ENCODE measurements around the gene FAM217B.

Gene FAM217B

DNA sequence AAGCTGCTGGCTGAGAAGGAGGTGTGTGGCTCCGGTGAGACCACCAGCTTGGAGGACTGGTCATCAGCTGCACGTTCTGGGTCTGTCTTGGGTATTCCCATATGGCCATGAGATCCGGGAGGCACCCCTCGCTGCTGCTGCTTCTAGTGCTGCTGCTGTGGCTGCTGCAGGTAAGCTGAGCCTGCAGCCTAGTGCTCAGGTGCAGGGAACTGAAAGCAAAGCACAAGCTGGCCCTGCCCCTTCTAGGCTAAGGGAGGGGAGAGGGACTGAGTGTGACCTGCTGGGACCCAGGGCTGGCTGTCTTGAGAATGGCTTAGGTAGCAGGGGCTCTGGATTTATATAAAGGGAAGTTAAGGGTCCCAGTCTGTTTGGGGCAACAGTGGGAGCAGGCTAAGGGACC is 18.4 kb downstream of the FAM217B start:
- H3K9me3 ChIP-seq = no peaks in the 10 kb centered on the region
- peaks cover 11% of the 10 kb centered on the region for H3K36me3 ChIP-seq
- no peak overlapping the region for H3K4me3 ChIP-seq (ENCODE audit: low read depth in 1 of 2, low read length in 1 of 2)
- no peak overlapping the region for H3K27ac ChIP-seq
- no peaks in the 10 kb centered on the region for H3K27me3 ChIP-seq
- TF ChIP-seq, protein P1, sequence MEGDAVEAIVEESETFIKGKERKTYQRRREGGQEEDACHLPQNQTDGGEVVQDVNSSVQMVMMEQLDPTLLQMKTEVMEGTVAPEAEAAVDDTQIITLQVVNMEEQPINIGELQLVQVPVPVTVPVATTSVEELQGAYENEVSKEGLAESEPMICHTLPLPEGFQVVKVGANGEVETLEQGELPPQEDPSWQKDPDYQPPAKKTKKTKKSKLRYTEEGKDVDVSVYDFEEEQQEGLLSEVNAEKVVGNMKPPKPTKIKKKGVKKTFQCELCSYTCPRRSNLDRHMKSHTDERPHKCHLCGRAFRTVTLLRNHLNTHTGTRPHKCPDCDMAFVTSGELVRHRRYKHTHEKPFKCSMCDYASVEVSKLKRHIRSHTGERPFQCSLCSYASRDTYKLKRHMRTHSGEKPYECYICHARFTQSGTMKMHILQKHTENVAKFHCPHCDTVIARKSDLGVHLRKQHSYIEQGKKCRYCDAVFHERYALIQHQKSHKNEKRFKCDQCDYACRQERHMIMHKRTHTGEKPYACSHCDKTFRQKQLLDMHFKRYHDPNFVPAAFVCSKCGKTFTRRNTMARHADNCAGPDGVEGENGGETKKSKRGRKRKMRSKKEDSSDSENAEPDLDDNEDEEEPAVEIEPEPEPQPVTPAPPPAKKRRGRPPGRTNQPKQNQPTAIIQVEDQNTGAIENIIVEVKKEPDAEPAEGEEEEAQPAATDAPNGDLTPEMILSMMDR (IDR thresholded peaks at IDR 0.05) = no peak
- H3K4me1 ChIP-seq (ENCODE audit: control insufficient read depth in 1 of 2, insufficient read depth in 1 of 2, low read depth in 1 of 2, low read length in 1 of 2) = peaks cover 0 to 12% of the 10 kb centered on the region in 2 experiments

DNA sequence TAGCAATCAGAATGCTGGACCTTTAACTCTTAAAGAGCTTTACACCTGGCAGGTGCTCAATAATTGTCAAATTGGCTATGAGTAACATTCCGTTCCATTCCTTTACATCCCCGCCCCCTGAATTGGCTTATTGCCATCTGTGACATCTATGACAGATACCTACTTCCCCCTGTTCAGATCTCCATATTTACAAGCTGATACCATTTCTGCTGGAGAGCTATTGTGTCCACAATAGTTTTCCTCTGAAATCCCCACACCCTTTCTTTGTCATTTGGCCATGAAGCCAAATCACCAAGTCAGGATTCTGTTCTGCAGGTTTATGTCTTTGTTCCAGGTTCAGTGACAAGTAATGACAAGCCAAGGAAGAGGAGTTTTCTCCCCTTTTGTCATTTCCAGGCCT is 21.2 kb downstream of the FAM217B start:
- TF ChIP-seq, protein P1 (IDR thresholded peaks at IDR 0.05) = no peak
- Histone ChIP-seq H3K27me3 (no peaks in the 10 kb centered on the region), H3K27ac (peak overlapping the region; percentile 55), H3K4me3 (ENCODE audit: low read depth in 1 of 2, low read length in 1 of 2) (no peak overlapping the region), H3K36me3 (peaks cover 11% of the 10 kb centered on the region), H3K9me3 (no peaks in the 10 kb centered on the region), H3K4me1 (ENCODE audit: control insufficient read depth in 1 of 2, insufficient read depth in 1 of 2, low read depth in 1 of 2, low read length in 1 of 2) (peaks cover 12 to 30% of the 10 kb centered on the region in 2 experiments)

GRCh38 chr20:59962155-59962554 is 22.0 kb downstream of the FAM217B start:
- TF ChIP-seq, protein P1 (IDR thresholded peaks at IDR 0.05) = no peak
- H3K4me3 ChIP-seq (ENCODE audit: low read depth in 1 of 2, low read length in 1 of 2) = no peak overlapping the region
- H3K27me3 ChIP-seq = no peaks in the 10 kb centered on the region
- H3K36me3 ChIP-seq = peaks cover 11% of the 10 kb centered on the region
- H3K9me3 ChIP-seq = no peaks in the 10 kb centered on the region
- H3K4me1 ChIP-seq (ENCODE audit: control insufficient read depth in 1 of 2, insufficient read depth in 1 of 2, low read depth in 1 of 2, low read length in 1 of 2) = peaks cover 12 to 30% of the 10 kb centered on the region in 2 experiments
- H3K27ac ChIP-seq = peak overlapping the region; percentile 55

- TF ChIP-seq, protein P1 (IDR thresholded peaks at IDR 0.05) = no peak
Measured at GRCh38 chr20:59966428-59966827, 26.2 kb downstream of the FAM217B start.

GRCh38 chr20:59971428-59971827 is 31.2 kb downstream of the FAM217B start:
- no peaks in the 10 kb centered on the region for H3K36me3 ChIP-seq

More at GRCh38 chr20:59966428-59966827, 26.2 kb downstream of the FAM217B start:
- peaks cover 15 to 36% of the 10 kb centered on the region in 2 experiments for H3K4me1 ChIP-seq (ENCODE audit: control insufficient read depth in 1 of 2, insufficient read depth in 1 of 2, low read depth in 1 of 2, low read length in 1 of 2)
- H3K9me3 ChIP-seq = no peaks in the 10 kb centered on the region
- no peak overlapping the region for H3K27ac ChIP-seq
- H3K4me3 ChIP-seq (ENCODE audit: low read depth in 1 of 2, low read length in 1 of 2) = no peak overlapping the region
- H3K36me3 ChIP-seq = no peaks in the 10 kb centered on the region
- no peaks in the 10 kb centered on the region for H3K27me3 ChIP-seq

More at GRCh38 chr20:59971428-59971827, 31.2 kb downstream of the FAM217B start:
- H3K27ac ChIP-seq = peak overlapping the region; percentile 69
- no peaks in the 10 kb centered on the region for H3K9me3 ChIP-seq
- TF ChIP-seq, protein P1 (IDR thresholded peaks at IDR 0.05) = no peak
- H3K27me3 ChIP-seq = no peaks in the 10 kb centered on the region
- no peak overlapping the region for H3K4me3 ChIP-seq (ENCODE audit: low read depth in 1 of 2, low read length in 1 of 2)
- peaks cover 24 to 30% of the 10 kb centered on the region in 2 experiments for H3K4me1 ChIP-seq (ENCODE audit: control insufficient read depth in 1 of 2, insufficient read depth in 1 of 2, low read depth in 1 of 2, low read length in 1 of 2)
